Measurements from ENCODE around the gene SPOCK1. TPM values are rescaled to one million over a fixed set of nuclear protein-coding genes. Genes with fewer than 3 reads are reported as not detected.

Gene SPOCK1
- total RNA-seq, 1 donor: 54.8 TPM

DNA sequence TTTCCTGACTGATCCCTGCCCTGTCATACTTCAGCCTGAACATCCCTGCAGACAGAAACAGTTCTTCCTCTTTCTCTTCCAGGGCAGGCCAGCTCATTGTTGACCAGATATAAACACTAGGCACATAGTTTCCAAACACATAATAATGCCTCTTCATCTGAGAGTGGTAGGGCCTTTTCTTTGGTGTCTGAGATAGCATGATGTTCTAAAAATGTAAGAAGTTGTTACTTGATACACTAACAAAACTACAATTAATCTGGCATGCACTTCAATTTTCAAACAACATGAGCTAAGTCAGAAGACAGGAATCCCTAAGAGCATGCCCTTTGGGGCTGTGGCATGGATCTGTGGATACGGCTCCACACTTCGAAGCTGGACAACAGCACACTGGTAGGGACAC is 246.6 kb downstream of the SPOCK1 start:
- TF ChIP-seq, protein P1, sequence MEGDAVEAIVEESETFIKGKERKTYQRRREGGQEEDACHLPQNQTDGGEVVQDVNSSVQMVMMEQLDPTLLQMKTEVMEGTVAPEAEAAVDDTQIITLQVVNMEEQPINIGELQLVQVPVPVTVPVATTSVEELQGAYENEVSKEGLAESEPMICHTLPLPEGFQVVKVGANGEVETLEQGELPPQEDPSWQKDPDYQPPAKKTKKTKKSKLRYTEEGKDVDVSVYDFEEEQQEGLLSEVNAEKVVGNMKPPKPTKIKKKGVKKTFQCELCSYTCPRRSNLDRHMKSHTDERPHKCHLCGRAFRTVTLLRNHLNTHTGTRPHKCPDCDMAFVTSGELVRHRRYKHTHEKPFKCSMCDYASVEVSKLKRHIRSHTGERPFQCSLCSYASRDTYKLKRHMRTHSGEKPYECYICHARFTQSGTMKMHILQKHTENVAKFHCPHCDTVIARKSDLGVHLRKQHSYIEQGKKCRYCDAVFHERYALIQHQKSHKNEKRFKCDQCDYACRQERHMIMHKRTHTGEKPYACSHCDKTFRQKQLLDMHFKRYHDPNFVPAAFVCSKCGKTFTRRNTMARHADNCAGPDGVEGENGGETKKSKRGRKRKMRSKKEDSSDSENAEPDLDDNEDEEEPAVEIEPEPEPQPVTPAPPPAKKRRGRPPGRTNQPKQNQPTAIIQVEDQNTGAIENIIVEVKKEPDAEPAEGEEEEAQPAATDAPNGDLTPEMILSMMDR (IDR thresholded peaks at IDR 0.05; ENCODE audit: insufficient read depth, low read depth, low read length): no peak
- DNase-seq (ENCODE audit: low read depth): peak; percentile 39
- H3K4me3 ChIP-seq (ENCODE audit: low read depth, low read length): no peak overlapping the region

DNA sequence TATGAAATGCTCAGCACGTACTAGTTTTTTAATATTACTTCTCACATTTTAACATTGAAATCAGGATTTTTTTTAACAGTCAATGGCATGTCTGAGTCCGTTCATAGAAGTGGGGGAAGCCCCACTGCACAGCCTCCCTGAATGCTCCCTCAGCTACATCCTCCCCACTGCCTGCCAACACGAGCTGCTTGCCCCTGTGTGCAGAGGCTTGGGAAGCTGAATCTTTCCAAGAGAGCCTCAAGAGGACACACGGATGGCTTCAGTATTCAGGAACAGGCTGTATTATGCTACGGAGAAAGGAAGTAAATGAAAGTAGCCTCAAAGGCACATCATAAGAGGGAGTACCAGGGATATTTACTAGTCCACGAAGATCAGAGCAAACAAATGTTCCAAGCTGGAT is 248.7 kb downstream of the SPOCK1 start:
- H3K4me3 ChIP-seq (ENCODE audit: low read depth, low read length): no peak overlapping the region
- no peak for DNase-seq (ENCODE audit: low read depth)
- TF ChIP-seq, protein P1 (IDR thresholded peaks at IDR 0.05; ENCODE audit: insufficient read depth, low read depth, low read length): no peak

DNA sequence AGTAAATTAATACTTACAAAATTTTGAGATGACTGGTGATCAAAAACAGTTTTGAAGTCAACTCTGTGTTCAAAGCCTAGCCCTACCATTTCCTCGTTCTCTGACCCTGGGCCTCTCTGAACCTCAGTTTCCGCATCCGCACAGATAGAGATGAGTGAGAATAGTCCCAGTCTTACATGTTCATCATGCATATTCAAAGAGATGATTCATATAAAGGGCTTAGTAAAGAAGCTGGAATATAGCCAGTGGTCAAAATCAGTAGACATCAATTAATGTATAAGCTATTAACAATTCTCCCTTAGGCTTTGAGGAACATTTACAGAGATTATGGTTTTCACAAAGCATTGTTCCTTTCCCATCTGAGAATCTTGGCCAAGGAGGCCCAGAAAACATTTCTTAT is 250.6 kb downstream of the SPOCK1 start:
- no peak for DNase-seq (ENCODE audit: low read depth)
- TF ChIP-seq, protein P1 (IDR thresholded peaks at IDR 0.05; ENCODE audit: insufficient read depth, low read depth, low read length): no peak
- no peak overlapping the region for H3K4me3 ChIP-seq (ENCODE audit: low read depth, low read length)

DNA sequence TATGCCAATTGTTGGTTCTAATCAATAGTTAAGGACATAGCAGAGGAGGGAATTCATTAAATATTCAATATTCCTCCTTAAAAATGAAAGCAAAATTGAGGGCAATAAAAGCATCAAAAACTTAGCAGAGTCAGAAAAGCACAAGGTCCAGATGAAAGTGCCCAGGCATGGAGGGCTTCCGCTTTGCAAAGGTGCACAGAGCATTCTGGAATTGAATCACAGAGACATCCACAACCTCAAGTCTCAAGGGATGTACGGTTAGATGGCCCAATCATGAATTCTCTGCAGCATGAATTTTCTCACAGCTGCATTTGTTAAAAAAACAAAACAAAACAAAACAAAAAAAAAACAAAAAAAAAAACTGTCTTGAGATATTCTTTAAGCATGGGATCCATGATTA is 253.7 kb downstream of the SPOCK1 start:
- TF ChIP-seq, protein P1 (IDR thresholded peaks at IDR 0.05; ENCODE audit: insufficient read depth, low read depth, low read length): no peak
- no peak for DNase-seq (ENCODE audit: low read depth)

DNA sequence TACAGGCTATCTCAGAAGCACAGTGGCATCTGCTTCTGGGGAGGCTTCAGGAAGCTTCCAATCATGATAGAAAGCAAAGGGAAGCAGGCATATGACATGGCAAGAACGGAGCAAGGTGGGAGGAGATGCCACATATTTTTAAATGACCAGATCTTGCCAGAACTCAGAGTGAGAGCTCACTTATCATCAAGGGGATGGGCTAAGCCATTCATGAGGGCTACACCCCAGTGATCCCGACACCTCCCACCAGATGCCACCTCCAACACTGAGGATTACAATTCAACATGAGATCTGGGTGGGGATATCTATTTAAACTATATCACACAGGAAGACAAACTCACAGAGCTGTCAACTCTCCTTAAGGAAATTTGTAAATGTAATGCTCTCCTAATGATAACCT is 258.8 kb downstream of the SPOCK1 start:
- TF ChIP-seq, protein P1 (IDR thresholded peaks at IDR 0.05; ENCODE audit: insufficient read depth, low read depth, low read length): no peak
- H3K4me3 ChIP-seq (ENCODE audit: low read depth, low read length): no peak overlapping the region
- no peak for DNase-seq (ENCODE audit: low read depth)

More for the DNA sequence above, 253.7 kb downstream of the SPOCK1 start:
- H3K4me3 ChIP-seq (ENCODE audit: low read depth, low read length): no peak overlapping the region

DNA sequence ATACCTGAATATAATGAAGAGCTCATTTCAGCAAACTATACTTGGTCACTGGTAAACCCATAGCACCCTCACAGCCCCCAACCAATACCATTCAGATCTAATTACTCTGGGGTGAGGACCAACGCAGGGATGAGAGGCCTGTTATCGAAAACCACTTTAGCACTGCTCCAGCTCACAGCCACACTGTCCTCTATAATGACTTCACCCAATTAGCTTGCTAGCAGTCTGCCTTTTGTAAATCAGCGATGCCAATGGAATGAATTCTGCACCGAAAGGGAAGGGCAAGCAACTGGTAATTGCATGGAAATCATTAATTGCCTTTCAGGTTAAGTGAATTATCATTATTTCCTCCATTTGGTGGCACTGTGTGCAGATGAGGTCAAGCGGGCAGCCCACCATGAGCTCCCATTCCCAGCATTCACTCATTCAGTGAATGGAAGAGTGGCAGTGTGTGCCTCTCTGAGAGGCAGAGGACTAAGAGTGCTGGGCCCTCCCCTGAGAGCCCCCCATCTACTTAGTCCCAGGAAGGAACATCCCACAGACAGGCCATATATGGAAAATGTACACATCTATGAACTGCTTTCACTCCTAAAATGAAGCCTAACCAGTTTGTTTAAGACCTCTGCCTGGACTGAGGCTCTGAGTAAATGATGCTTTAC is 262.1 kb downstream of the SPOCK1 start:
- H3K4me3 ChIP-seq (ENCODE audit: low read depth, low read length): no peak overlapping the region
- no peak for DNase-seq (ENCODE audit: low read depth)
- TF ChIP-seq, protein P1 (IDR thresholded peaks at IDR 0.05; ENCODE audit: insufficient read depth, low read depth, low read length): no peak

DNA sequence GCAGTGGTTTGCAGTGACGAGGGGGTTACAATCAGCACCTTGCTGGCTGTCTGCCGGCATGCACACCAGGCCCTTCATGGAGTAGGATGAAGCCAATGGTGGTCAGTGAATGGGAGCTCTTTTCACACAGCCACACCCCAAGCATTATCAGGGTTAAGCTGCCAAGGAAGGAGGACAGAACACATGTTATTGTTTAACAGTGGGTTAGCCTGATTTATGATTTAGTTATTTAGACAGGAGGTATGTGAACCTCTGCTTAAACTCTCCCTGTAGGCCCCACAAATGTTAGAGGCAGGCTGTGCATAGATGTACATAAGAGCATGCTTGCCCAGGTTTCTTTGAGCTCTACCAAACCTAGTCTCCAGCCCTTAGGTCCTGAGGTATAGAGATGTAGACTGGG is 262.9 kb downstream of the SPOCK1 start:
- DNase-seq (ENCODE audit: low read depth): peak; percentile 5
- H3K4me3 ChIP-seq (ENCODE audit: low read depth, low read length): no peak overlapping the region
- TF ChIP-seq, protein P1 (IDR thresholded peaks at IDR 0.05; ENCODE audit: insufficient read depth, low read depth, low read length): no peak

All from fibroblast of villous mesenchyme (primary cell).